HepG2 (cell line): ENCODE results near the gene RABEPK. TPM values are rescaled to one million over a fixed set of nuclear protein-coding genes. Genes with fewer than 3 reads are reported as not detected.
A peak's percentile ranks its signal among the peaks of the same experiment; 100 is the strongest.

ENCODE experiments used
- AGO2 ChIP-seq: fragments of 200-400 bp; formaldehyde crosslinking; optimal IDR thresholded peaks from 2 replicates; pipeline ENCODE3; 2017; ENCODE audit warnings: mild to moderate bottlenecking, low read depth, low read length, moderate library complexity
- ATF7-NPFF ChIP-seq: sonication (generic); formaldehyde crosslinking; IDR thresholded peaks from 2 replicates; pipeline ENCODE4 v1.8.1; 2023; ENCODE audit warnings: mild to moderate bottlenecking, low read depth, missing genetic modification reagents, moderate library complexity
- CHCHD3 ChIP-seq: sonication (generic); formaldehyde crosslinking; IDR thresholded peaks from 2 replicates; pipeline ENCODE4 v1.8.0; 2022; ENCODE audit warnings: mild to moderate bottlenecking, missing genetic modification reagents, moderate library complexity
- CSRNP1 ChIP-seq: sonication (generic); formaldehyde crosslinking; IDR thresholded peaks from 2 replicates; pipeline ENCODE4 v1.8.1; 2023; ENCODE audit warnings: mild to moderate bottlenecking, missing genetic modification reagents
- GTF2F1 ChIP-seq: fragments of 150-350 bp; IDR thresholded peaks from 2 replicates; pipeline ENCODE4 v1.6.1; 2014; ENCODE audit warnings: low read length
- HNRNPL ChIP-seq: fragments of 200-400 bp; formaldehyde crosslinking; IDR thresholded peaks from 2 replicates; pipeline ENCODE4 v1.6.1; 2017; ENCODE audit warnings: mild to moderate bottlenecking, low read depth, low read length
- MATR3 ChIP-seq: sonication (generic); formaldehyde crosslinking; IDR thresholded peaks from 2 replicates; pipeline ENCODE4 v1.4.0; 2020; ENCODE audit warnings: missing genetic modification reagents
- NCOA1 ChIP-seq: sonication (generic); formaldehyde crosslinking; IDR thresholded peaks from 2 replicates; pipeline ENCODE4 v1.9.0; 2021; ENCODE audit warnings: missing genetic modification reagents
- PAF1 ChIP-seq: IDR thresholded peaks from 2 replicates; pipeline ENCODE4 v1.6.1; 2016; ENCODE audit warnings: missing genetic modification reagents, missing compliant biosample characterization
- SMAD3 ChIP-seq: sonication (generic); formaldehyde crosslinking; IDR thresholded peaks from 2 replicates; pipeline ENCODE4 v1.4.0; 2020; ENCODE audit warnings: missing genetic modification reagents
- SRSF9 ChIP-seq: fragments of 200-400 bp; formaldehyde crosslinking; IDR thresholded peaks from 2 replicates; pipeline ENCODE4 v1.6.1; 2018; ENCODE audit warnings: borderline replicate concordance, mild to moderate bottlenecking, low read depth, low read length; ENCODE audit not compliant: insufficient read depth, poor library complexity, severe bottlenecking
- SYNCRIP ChIP-seq: fragments of 200-400 bp; formaldehyde crosslinking; IDR thresholded peaks from 2 replicates; pipeline ENCODE4 v1.6.1; 2018; ENCODE audit warnings: mild to moderate bottlenecking, low read depth, low read length; ENCODE audit not compliant: insufficient read depth
- TBX2 ChIP-seq: sonication (generic); formaldehyde crosslinking; IDR thresholded peaks from 2 replicates; pipeline ENCODE4 v1.5.0; 2020; ENCODE audit warnings: missing genetic modification reagents, mild to moderate bottlenecking, borderline replicate concordance
- THAP8 ChIP-seq: sonication (generic); formaldehyde crosslinking; IDR thresholded peaks from 2 replicates; pipeline ENCODE4 v1.5.1; 2020; ENCODE audit warnings: missing genetic modification reagents, mild to moderate bottlenecking, borderline replicate concordance
- ZNF138 ChIP-seq: sonication (generic); formaldehyde crosslinking; IDR thresholded peaks from 2 replicates; pipeline ENCODE4 v1.5.0; 2020; ENCODE audit warnings: mild to moderate bottlenecking, low read depth, missing genetic modification reagents
- ZNF280B ChIP-seq: sonication (generic); formaldehyde crosslinking; IDR thresholded peaks from 2 replicates; pipeline ENCODE4 v1.5.0; 2020; ENCODE audit warnings: missing genetic modification reagents, mild to moderate bottlenecking, borderline replicate concordance
- ZNF468 ChIP-seq: sonication (generic); formaldehyde crosslinking; IDR thresholded peaks from 2 replicates; pipeline ENCODE4 v1.8.0; 2022; ENCODE audit warnings: mild to moderate bottlenecking, moderate library complexity, missing genetic modification reagents
- ZNF704 ChIP-seq: sonication (generic); formaldehyde crosslinking; IDR thresholded peaks from 2 replicates; pipeline ENCODE4 v1.8.1; 2023; ENCODE audit warnings: mild to moderate bottlenecking, inconsistent platforms, moderate library complexity, missing genetic modification reagents, borderline replicate concordance
- ZNF747 ChIP-seq: sonication (generic); formaldehyde crosslinking; IDR thresholded peaks from 2 replicates; pipeline ENCODE4 v1.8.1; 2023; ENCODE audit warnings: missing genetic modification reagents, mild to moderate bottlenecking, borderline replicate concordance
- ZNF749 ChIP-seq: sonication (generic); formaldehyde crosslinking; IDR thresholded peaks from 2 replicates; pipeline ENCODE4 v1.8.0; 2022; ENCODE audit warnings: mild to moderate bottlenecking, missing genetic modification reagents, moderate library complexity, borderline replicate concordance
- ZNF781 ChIP-seq: sonication (generic); formaldehyde crosslinking; IDR thresholded peaks from 2 replicates; pipeline ENCODE4 v1.5.1; 2020; ENCODE audit warnings: borderline replicate concordance, mild to moderate bottlenecking, missing genetic modification reagents; ENCODE audit errors: not compliant biosample characterization
- polyA plus RNA-seq, 8 experiments: library from polyadenylated mRNA; depleted of rRNA in 3 of 8; stranded (reverse) in 7 of 8; unstranded in 1 of 8; fragments of >200 nt; fragmentation: Illumina TruSeq in 4 of 8; extraction: Trizol in 4 of 8; gene quantifications; 2 replicates each; pipeline versions ENCODE4 v1.2.1 to v1.2.3, GENCODE V29; 2011 to 2016; ENCODE audit warnings: low read depth in 4 of 8, missing spikeins in 1 of 8, mixed read lengths in 1 of 8; ENCODE audit not compliant: insufficient read depth in 1 of 8
- total RNA-seq, 5 experiments: library from RNA; depleted of rRNA; stranded (reverse); fragments of >200 nt; fragmentation: Illumina TruSeq; extraction: Trizol; gene quantifications; 2 replicates each; pipeline ENCODE4 v1.2.3, GENCODE V29; 2016; ENCODE audit warnings: low read depth in 1 of 5

Gene RABEPK
- total and polyA plus RNA-seq, 2 of the 13 experiments (the other 11 are each of a cell fraction or from before 2014, with no cell fraction given) = 75.5 to 90.0 TPM

- TF ChIP-seq CSRNP1 (CRISPR knock-in tag) (no peak), AGO2 (no peak), ZNF280B (CRISPR knock-in tag) (no peak), SMAD3 (no peak), ATF7-NPFF (CRISPR knock-in tag) (peak; percentile 77), ZNF704 (CRISPR knock-in tag) (peak; percentile 81; the same call in 1 of the 2 replicates), ZNF747 (CRISPR knock-in tag) (peak; percentile 93), THAP8 (CRISPR knock-in tag) (peak; percentile 60; the same call in 1 of the 2 replicates), MATR3 (CRISPR knock-in tag) (no peak), PAF1 (no peak), CHCHD3 (CRISPR knock-in tag) (no peak), SYNCRIP (no peak), GTF2F1 (no peak), NCOA1 (peak; percentile 45; the same call in 1 of the 2 replicates), ZNF781 (CRISPR knock-in tag) (no peak), ZNF749 (peak; percentile 65; the same call in 1 of the 2 replicates), ZNF138 (CRISPR knock-in tag) (peak; percentile 28; the same call in 1 of the 2 replicates), TBX2 (CRISPR knock-in tag) (peak; percentile 86), SRSF9 (no peak), HNRNPL (no peak), ZNF468 (CRISPR knock-in tag) (no peak)
Measured at GRCh38 chr9:125261501-125262293, 61.4 kb downstream of the RABEPK start, which contains the start of gene GAPVD1 (continued).
